Activated CD8-positive, alpha-beta T cell treated with anti-CD3 and anti-CD28 coated beads, Interleukin-2, amount 10 ng/mL, durations not matched to agents 7 days and 5 days (primary cell): ENCODE data around the gene TMEM174. TPM values are rescaled to one million over a fixed set of nuclear protein-coding genes. Genes with fewer than 3 reads are reported as not detected.
"Not testable (repeated sequence)": the region's sequence is repeated elsewhere in the genome, so short reads cannot be mapped to it uniquely, and the experiment has no call there.

Experiments
- ATAC-seq: fragments of 150-1000 bp; cut with Tn5 transposase; one replicate; pipeline ENCODE4 v1.10.0; 2021; ENCODE audit warnings: moderate library complexity
- CTCF ChIA-PET: fragments of 350-600 bp; sonication (Branson Sonifier 250); formaldehyde crosslinking; loops from one replicate; lab custom pipeline; 2021; ENCODE audit warnings: antibody characterized with exemption; lab: Charles Lee
- POLR2A ChIA-PET: fragments of 350-600 bp; sonication (Branson Sonifier 250); formaldehyde crosslinking; loops from one replicate; lab custom pipeline; 2021; ENCODE audit warnings: antibody characterized with exemption; lab: Charles Lee
- DNase-seq: peaks from one replicate; pipeline ENCODE4 v3.0.0-alpha.2; 2020
- H3K27ac Mint-ChIP-seq: one replicate; pipeline ENCODE4 v1.8.0; 2021; ENCODE audit warnings: mild to moderate bottlenecking, mixed read lengths
- H3K27me3 Mint-ChIP-seq: one replicate; pipeline ENCODE4 v1.8.0; 2021; ENCODE audit warnings: low read depth, mixed read lengths
- H3K36me3 Mint-ChIP-seq: one replicate; pipeline ENCODE4 v1.8.0; 2021; ENCODE audit warnings: low read depth, mixed read lengths
- H3K4me1 Mint-ChIP-seq: one replicate; pipeline ENCODE4 v1.8.0; 2021; ENCODE audit warnings: low read depth, mixed read lengths
- H3K4me3 Mint-ChIP-seq: one replicate; pipeline ENCODE4 v1.8.0; 2021; ENCODE audit warnings: mild to moderate bottlenecking, mixed read lengths
- H3K9me3 Mint-ChIP-seq: one replicate; pipeline ENCODE4 v1.8.0; 2022; ENCODE audit warnings: mixed read lengths; ENCODE audit not compliant: insufficient read depth
- total RNA-seq, 2 experiments: library from RNA; stranded (reverse); gene quantifications; one replicate each; pipeline ENCODE4 v1.2.3, GENCODE V29; 2021

The TMEM174 gene
- total RNA-seq, 2 experiments from 2014 or later = not detected

DNA sequence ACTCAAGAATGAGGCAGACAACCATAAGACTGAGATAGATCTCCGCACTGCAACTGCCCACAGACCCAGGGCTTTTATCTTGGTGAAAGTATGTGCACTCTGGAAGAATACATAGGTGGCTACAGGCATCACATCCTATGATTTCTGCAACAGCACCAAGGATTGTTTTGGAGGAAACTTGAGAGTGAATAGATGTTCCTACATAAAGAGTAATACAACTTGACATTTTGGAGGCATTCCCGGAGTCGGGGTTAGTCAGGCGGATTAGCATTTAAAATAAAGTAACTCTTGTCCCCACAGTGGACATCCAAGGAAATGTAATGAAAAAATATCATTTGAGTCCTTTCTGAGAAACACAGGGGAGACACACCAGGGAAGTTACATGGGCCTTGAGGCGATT is 26.7 kb downstream of the TMEM174 start:
- ChIA-PET POLR2A (no interaction called here), CTCF (interaction anchor here (1.8 to 3.4 kb wide), 2 partner anchors 16 to 30 kb away, joined by 4 to 17 read pairs; no protein-coding TSS in a partner anchor)
- Mint-ChIP-seq H3K27me3 (peaks cover 46% of the 10 kb centered on the region), H3K27ac (no peak overlapping the region), H3K4me1 (peaks cover 3% of the 10 kb centered on the region), H3K36me3 (no peaks in the 10 kb centered on the region), H3K4me3 (no peak overlapping the region), H3K9me3 (no peaks in the 10 kb centered on the region)
- ATAC-seq (no peak), DNase-seq (no peak)

DNA sequence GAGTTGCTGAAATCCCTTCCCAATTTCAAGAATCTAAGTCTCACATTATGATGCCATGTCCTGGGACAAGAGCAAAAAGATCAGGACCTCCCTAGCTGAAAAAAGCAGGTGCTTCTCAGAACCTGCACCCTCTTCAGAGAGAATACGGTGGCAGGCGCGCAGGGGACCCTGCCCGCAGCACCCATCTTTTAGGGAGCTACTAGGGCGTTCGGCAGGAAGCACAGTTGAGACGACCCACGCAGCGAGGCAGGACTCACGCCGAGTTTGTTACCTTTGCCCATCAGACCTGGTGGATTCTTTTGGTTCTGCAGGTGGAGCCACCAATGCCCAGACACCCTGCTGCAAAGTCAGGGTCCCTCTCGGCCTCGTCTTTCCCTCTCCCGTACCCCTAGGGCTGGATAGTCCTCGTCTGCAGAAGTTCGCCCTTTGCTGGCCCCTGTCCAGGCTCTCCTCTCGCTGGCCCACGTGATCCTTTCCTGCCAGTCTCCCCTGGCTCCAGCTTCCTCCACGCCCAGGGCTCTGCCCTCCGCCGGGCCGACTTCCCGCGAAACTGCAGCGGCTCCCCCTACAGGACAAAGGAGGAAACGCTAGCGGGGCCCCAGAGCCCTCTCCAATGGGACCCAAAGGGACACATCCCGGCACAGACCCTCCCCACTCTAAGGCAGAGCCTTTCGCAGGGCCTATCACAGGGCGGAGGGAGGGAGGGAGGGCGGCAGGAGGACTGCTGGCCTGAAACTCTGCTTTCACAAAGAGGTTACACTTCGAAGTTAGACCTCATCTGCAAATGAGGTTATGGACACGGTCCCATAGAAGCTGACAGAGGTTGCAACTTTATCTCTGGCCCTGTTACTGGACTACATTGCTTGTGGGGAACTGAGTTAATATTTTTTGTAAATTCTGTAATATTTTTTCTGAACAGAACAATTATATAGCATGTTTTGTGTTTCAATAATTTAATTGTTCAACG is 28.8 kb downstream of the TMEM174 start:
- H3K36me3 Mint-ChIP-seq = no peaks in the 10 kb centered on the region
- no peaks in the 10 kb centered on the region for H3K9me3 Mint-ChIP-seq
- ATAC-seq (peak; percentile 93), DNase-seq (peak; percentile 74)
- POLR2A ChIA-PET = no interaction called here
- H3K4me1 Mint-ChIP-seq = peaks cover 3% of the 10 kb centered on the region
- H3K27me3 Mint-ChIP-seq = peaks cover 46% of the 10 kb centered on the region
- H3K27ac Mint-ChIP-seq = no peak overlapping the region
- CTCF ChIA-PET = interaction anchor here (0.6 to 3.4 kb wide), 9 partner anchors 9 to 425 kb away, joined by 3 to 17 read pairs (median 3); no protein-coding TSS in a partner anchor
- H3K4me3 Mint-ChIP-seq = no peak overlapping the region

DNA sequence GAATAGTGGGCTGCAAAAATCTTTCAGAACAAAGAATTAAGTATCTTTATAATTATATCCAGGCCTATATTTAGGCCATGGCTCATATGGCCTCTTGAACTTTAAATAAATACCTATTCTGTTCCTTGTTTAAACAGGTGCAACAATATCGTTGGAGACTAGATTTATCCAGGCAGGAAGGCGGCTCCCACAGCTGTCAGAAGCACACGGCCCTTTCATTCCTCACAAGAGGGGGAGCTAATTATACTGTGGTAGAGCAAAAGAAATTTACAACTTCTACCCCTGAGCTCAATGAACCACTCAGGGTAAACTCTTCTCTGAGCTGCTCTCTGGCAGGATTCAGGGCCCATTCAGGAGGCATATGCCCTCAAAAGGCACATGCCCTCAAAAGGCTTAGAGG is 31.3 kb downstream of the TMEM174 start:
- H3K27me3 Mint-ChIP-seq = peaks cover 38% of the 10 kb centered on the region
- ATAC-seq (no peak), DNase-seq (no peak)
- H3K4me1 Mint-ChIP-seq = peaks cover 3% of the 10 kb centered on the region
- no peaks in the 10 kb centered on the region for H3K9me3 Mint-ChIP-seq
- H3K36me3 Mint-ChIP-seq = no peaks in the 10 kb centered on the region
- H3K4me3 Mint-ChIP-seq = no peak overlapping the region
- POLR2A ChIA-PET = no interaction called here
- H3K27ac Mint-ChIP-seq = no peak overlapping the region
- CTCF ChIA-PET = interaction anchor here (1.3 kb wide), 1 partner anchor 249 kb away, joined by 3 read pairs; no protein-coding TSS in a partner anchor

DNA sequence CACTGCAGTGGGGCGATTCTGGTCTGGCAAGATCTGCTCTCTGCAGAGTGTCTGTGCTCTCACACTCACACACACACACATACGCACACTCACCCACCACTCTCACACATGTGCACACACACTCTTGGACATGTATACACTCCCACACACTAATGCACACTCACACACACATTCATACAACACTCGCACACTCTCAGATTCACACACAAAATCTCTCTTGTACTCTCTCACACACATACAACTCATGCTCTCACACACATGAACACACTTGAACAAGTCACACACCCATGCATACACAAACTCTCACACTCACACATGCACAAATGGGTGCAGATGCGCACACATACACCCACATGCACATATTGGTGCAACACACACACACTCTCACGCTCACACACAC is 31.7 kb downstream of the TMEM174 start:
- H3K4me3 Mint-ChIP-seq = no peak overlapping the region
- DNase-seq (no peak), ATAC-seq (no peak)
- no peak overlapping the region for H3K27ac Mint-ChIP-seq
- peaks cover 3% of the 10 kb centered on the region for H3K4me1 Mint-ChIP-seq
- CTCF ChIA-PET = interaction anchor here (1.3 kb wide), 1 partner anchor 249 kb away, joined by 3 read pairs; no protein-coding TSS in a partner anchor
- POLR2A ChIA-PET = no interaction called here
- no peaks in the 10 kb centered on the region for H3K9me3 Mint-ChIP-seq
- no peaks in the 10 kb centered on the region for H3K36me3 Mint-ChIP-seq
- H3K27me3 Mint-ChIP-seq = peaks cover 37% of the 10 kb centered on the region

DNA sequence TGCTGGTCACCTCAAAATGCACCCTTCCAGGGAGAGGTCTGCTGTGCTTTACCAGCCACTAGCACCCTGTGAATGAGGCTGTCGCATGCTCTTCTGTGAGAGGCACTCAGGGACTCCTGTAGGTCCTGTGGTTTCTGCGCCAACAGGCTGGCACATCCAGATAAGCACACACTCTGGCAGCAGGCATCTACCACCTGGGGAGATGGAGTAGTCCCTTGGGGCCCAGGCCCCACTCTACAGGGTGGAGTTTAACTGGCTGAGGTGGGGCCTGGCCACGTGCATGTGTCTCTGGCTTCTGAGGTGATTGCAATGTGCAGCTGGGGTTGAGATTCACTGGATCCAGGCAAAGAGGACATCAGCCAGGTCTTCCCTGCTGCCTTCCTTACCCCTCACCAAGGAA is 32.3 kb downstream of the TMEM174 start:
- POLR2A ChIA-PET = no interaction called here
- DNase-seq (no peak), ATAC-seq (no peak)
- Mint-ChIP-seq H3K27ac (no peak overlapping the region), H3K4me3 (no peak overlapping the region), H3K27me3 (peaks cover 38% of the 10 kb centered on the region), H3K4me1 (peaks cover 3% of the 10 kb centered on the region), H3K36me3 (no peaks in the 10 kb centered on the region), H3K9me3 (no peaks in the 10 kb centered on the region)
- CTCF ChIA-PET = no interaction called here

DNA sequence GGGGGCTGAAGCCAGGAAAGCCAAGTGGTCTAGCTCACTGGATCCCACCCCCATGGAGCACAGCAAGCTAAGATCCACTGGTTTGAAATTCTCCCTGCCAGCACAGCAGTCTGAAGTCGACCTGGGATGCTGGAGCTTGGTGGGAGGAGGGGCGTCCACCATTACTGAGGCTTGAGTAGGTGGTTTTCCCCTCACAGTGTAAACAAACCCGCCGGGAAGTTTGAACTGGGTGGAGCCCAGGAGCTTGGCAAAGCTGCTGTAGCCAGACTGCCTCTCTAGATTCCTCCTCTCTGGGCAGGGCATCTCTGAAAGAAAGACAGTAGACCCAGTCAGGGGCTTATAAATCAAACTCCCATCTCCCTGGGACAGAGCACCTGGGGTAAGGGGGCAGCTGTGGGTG is 34.2 kb downstream of the TMEM174 start:
- DNase-seq, H3K36me3 Mint-ChIP-seq, H3K27ac Mint-ChIP-seq, ATAC-seq, H3K4me3 Mint-ChIP-seq, H3K4me1 Mint-ChIP-seq, POLR2A ChIA-PET, H3K9me3 Mint-ChIP-seq: not testable (repeated sequence)
- CTCF ChIA-PET = interaction anchor here (1.7 kb wide), 1 partner anchor 9 kb away, joined by 4 read pairs; no protein-coding TSS in a partner anchor
- peaks cover 40% of the 10 kb centered on the region for H3K27me3 Mint-ChIP-seq

DNA sequence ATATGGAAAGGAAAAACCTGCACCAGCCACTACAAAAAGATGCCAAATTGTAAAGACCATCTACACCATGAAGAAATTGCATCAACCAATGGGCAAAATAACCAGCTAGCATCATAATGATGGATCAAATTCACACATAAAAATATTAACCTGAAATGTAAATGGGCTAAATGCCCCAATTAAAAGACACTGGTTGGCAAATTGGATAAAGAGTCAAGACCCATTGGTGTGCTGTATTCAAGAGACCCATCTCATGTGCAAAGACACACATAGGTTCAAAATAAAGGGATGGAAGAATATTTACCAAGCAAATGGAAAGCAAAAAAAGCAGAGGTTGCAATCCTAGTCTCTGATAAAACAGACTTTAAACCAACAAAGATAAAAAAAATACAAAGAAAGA is 36.1 kb downstream of the TMEM174 start:
- H3K4me1 Mint-ChIP-seq, DNase-seq, H3K36me3 Mint-ChIP-seq, H3K4me3 Mint-ChIP-seq, POLR2A ChIA-PET, H3K27ac Mint-ChIP-seq, ATAC-seq, CTCF ChIA-PET, H3K9me3 Mint-ChIP-seq: not testable (repeated sequence)
- H3K27me3 Mint-ChIP-seq = peaks cover 53% of the 10 kb centered on the region

DNA sequence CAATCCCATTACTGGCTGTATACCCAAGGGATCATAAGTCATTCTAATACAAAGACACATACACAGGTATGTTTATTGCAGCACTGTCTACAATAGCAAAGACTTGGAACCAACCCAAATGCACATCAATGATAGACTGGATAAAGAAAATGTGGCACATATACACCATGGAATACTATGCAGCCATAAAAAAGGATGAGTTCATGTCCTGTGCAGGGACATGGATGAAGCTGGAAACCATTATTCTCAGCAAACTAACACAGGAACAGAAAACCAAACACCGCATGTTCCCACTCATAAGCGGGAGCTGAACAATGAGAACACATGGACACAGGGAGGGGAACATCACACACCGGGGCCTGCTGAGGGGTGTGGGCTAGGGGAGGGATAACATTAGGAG is 39.7 kb downstream of the TMEM174 start:
- POLR2A ChIA-PET, DNase-seq: not testable (repeated sequence)

DNA sequence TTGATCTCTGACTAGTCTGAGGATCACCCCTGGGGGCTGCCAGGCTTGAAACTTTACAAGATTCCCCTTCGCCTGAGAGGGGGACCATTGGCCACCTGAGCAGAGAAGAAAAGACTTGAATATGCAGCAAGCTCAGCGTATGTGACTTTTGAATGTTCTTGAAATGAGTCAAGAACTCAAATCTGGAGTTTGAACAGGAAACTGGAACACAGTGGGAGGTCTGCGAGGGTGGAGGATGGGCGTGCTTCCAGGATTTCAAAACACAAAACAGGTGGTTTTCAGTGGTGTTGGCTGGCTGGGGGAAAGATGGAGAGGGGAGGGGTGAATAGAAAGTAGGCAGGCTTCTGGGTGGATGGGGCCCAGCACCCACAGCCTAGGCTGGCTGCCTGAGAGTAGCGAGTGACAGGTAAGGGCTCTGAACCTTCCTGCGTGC is 40.6 kb downstream of the TMEM174 start:
- H3K4me1 Mint-ChIP-seq = peaks cover 3% of the 10 kb centered on the region
- peaks cover 78% of the 10 kb centered on the region for H3K27me3 Mint-ChIP-seq
- ChIA-PET CTCF (no interaction called here), POLR2A (no interaction called here)
- ATAC-seq = no peak
- H3K27ac Mint-ChIP-seq = no peak overlapping the region
- no peak overlapping the region for H3K4me3 Mint-ChIP-seq
- no peaks in the 10 kb centered on the region for H3K36me3 Mint-ChIP-seq
- H3K9me3 Mint-ChIP-seq = no peaks in the 10 kb centered on the region
- DNase-seq = peak; percentile 12

More for the DNA sequence above, 39.7 kb downstream of the TMEM174 start:
- ATAC-seq, CTCF ChIA-PET, H3K4me3 Mint-ChIP-seq, H3K36me3 Mint-ChIP-seq, H3K4me1 Mint-ChIP-seq, H3K27ac Mint-ChIP-seq, H3K9me3 Mint-ChIP-seq: not testable (repeated sequence)
- H3K27me3 Mint-ChIP-seq = peaks cover 75% of the 10 kb centered on the region

DNA sequence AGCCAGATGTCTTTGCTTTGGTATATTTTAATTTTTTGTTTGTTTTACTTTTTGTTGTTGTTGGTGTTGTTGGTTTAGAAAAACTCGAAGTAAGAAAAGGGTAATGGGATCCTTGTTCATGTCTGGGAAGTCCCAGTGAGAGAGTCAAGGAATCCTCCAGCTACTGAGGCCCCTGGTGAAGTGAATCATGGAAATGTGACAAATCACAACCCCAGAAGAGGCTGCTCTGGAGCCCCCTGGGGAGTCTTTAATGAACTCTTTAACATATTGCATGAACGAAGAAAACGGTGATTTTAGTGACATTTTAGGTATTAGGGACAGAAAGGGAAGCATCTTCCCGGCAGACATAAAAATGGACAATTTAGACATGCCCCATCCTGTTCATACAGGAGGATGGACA is 41.3 kb downstream of the TMEM174 start:
- no peaks in the 10 kb centered on the region for H3K36me3 Mint-ChIP-seq
- peaks cover 74% of the 10 kb centered on the region for H3K27me3 Mint-ChIP-seq
- H3K9me3 Mint-ChIP-seq = no peaks in the 10 kb centered on the region
- ChIA-PET POLR2A (no interaction called here), CTCF (interaction anchor here (3.4 kb wide), 1 partner anchor 236 kb away, joined by 27 read pairs; no protein-coding TSS in a partner anchor)
- H3K4me1 Mint-ChIP-seq = peaks cover 5% of the 10 kb centered on the region
- H3K4me3 Mint-ChIP-seq = no peak overlapping the region
- DNase-seq = peak; percentile 3
- no peak overlapping the region for H3K27ac Mint-ChIP-seq
- no peak for ATAC-seq

DNA sequence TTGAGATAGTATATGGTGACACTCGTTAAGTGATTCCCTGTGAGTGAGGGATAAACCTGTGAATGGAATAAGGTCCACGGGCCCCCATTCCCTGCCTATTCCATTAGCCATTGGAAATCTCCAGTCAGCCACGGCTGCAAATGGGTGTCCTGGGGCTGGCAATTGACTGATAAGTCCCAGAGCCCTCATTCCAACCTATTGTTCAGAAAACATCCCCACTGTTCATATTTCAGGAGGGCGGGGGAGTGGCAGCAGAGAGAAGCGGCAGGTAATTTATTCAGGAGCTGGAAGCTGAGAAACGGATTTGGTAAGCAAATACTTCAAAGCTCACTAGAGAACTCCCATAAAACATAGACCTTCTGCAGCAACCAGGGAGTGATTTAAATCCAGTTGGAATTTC is 42.0 kb downstream of the TMEM174 start:
- H3K27me3 Mint-ChIP-seq = peaks cover 70% of the 10 kb centered on the region
- ChIA-PET CTCF (interaction anchor here (0.8 to 3.4 kb wide), 13 partner anchors 9 to 849 kb away, joined by 3 to 27 read pairs (median 5); no protein-coding TSS in a partner anchor), POLR2A (no interaction called here)
- no peak overlapping the region for H3K27ac Mint-ChIP-seq
- ATAC-seq = no peak
- H3K4me3 Mint-ChIP-seq = no peak overlapping the region
- peak; percentile 13 for DNase-seq
- no peaks in the 10 kb centered on the region for H3K9me3 Mint-ChIP-seq
- peaks cover 8% of the 10 kb centered on the region for H3K4me1 Mint-ChIP-seq
- no peaks in the 10 kb centered on the region for H3K36me3 Mint-ChIP-seq

DNA sequence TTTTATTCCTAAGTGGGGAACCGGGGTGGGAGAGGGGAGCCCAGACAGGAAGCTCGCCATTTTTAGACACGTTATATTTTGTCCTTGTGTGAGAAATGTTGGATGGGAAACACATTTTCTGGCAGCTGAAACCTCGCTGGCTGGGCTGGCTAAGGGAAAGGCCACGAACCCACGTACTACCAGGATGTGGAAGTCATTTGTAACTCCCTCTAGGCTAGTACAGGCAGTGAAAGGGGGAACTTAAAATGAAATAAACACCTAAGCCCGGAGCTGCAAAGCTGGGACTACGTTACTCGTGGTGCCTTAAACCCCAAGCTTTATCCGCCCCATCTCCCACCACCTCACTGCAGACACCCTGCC is 42.5 kb downstream of the TMEM174 start:
- Mint-ChIP-seq H3K4me3 (no peak overlapping the region), H3K4me1 (peaks cover 8% of the 10 kb centered on the region), H3K9me3 (no peaks in the 10 kb centered on the region), H3K36me3 (no peaks in the 10 kb centered on the region), H3K27ac (no peak overlapping the region), H3K27me3 (peaks cover 71% of the 10 kb centered on the region)
- DNase-seq (peak; percentile 16), ATAC-seq (no peak)
- CTCF ChIA-PET = interaction anchor here (0.8 to 3.4 kb wide), 15 partner anchors 9 to 849 kb away, joined by 3 to 27 read pairs (median 5); partner anchors contain the start of gene FCHO2
- POLR2A ChIA-PET = no interaction called here
